HEK293T (cell line): Measurements from ENCODE around the gene MYO7B.

Experiments
- BHLHE40 ChIP-seq: fragments of 450-650 bp; IDR thresholded peaks from 2 replicates; pipeline ENCODE4 v1.6.1; 2016; ENCODE audit warnings: mild to moderate bottlenecking, moderate library complexity, borderline replicate concordance
- CTBP1 ChIP-seq: fragments of 450-650 bp; IDR thresholded peaks from 2 replicates; pipeline ENCODE4 v1.6.1; 2016; ENCODE audit warnings: borderline replicate concordance
- ELF4 ChIP-seq: fragments of 450-650 bp; IDR thresholded peaks from 2 replicates; pipeline ENCODE4 v1.6.1; 2017; ENCODE audit warnings: antibody characterized with exemption
- FOXK2 ChIP-seq: fragments of 450-650 bp; IDR thresholded peaks from 2 replicates; pipeline ENCODE4 v1.6.1; 2016; ENCODE audit warnings: mild to moderate bottlenecking
- L3MBTL2 ChIP-seq: fragments of 450-650 bp; conservative IDR thresholded peaks from 2 replicates; pipeline ENCODE4 v1.6.1; 2016; ENCODE audit warnings: mild to moderate bottlenecking
- NFRKB ChIP-seq: fragments of 450-650 bp; IDR thresholded peaks from 2 replicates; pipeline ENCODE4 v1.6.1; 2016; ENCODE audit warnings: mild to moderate bottlenecking, moderate library complexity
- SP1 ChIP-seq: fragments of 450-650 bp; IDR thresholded peaks from 2 replicates; pipeline ENCODE4 v1.6.1; 2017

DNA sequence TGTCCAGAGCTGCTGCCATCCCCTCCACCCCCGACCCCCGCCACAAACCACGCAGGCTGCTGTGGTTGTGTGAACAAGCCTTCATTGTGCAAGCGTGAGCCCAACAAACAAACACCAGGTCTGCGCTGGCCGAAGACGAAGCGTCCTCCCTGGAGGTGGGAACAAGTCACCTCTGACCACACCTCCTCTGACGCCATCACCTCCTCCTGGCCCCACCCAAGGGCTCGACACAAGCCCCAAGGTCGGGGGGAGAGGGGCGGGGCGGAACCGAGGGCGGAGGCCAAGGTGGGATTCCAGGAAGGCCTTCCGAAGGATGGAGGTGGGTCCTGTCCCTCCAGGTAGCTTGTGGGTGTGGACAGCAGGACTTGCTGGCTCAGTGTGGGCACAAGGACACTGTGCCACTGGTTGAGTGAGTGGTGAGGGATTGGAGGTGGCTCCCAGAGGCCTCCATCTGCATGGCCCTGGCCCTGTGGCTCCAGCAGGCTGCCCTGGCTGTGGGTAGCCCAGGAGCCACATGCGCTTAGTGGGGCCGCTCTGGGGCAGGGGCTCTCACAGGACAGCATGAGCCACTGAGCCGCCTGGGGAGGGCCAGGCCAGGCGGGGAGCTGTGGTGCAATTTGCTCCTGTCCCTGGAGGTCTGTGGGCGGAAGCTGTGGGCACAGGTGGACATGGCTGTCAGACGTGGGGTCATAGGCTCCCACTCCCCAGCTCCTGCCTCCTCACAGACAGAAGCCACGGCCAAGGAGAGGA lies 103.1 kb downstream of the MYO7B start:
- no peak for TF ChIP-seq SP1
- no peak for TF ChIP-seq ELF4
- no peak for TF ChIP-seq L3MBTL2
- no peak for TF ChIP-seq CTBP1
- no peak for TF ChIP-seq FOXK2
- TF ChIP-seq BHLHE40 = no peak
- TF ChIP-seq NFRKB = no peak
